NB4 (cell line): ENCODE data around the gene ALOX12.

Experiments
- CTCF ChIP-seq: IDR thresholded peaks from one replicate; pipeline ENCODE4 v1.5.1; 2012; ENCODE audit warnings: low read depth, low read length
- MYC ChIP-seq: IDR thresholded peaks from 2 replicates; pipeline ENCODE4 v1.6.1; 2011; ENCODE audit warnings: low read depth, low read length
- POLR2A ChIP-seq: IDR thresholded peaks from 2 replicates; pipeline ENCODE4 v1.6.1; 2011; ENCODE audit warnings: mild to moderate bottlenecking; ENCODE audit not compliant: insufficient read length; ENCODE audit errors: extremely low read depth

GRCh38 chr17:7042501-7043181 lies 46.8 kb downstream of the ALOX12 start:
- TF ChIP-seq POLR2A (no peak), CTCF (no peak), MYC (no peak)
